ENCODE data around the gene CLSTN1.
A peak's percentile ranks its signal among the peaks of the same experiment; 100 is the strongest.
"Not testable (repeated sequence)": the region's sequence is repeated elsewhere in the genome, so short reads cannot be mapped to it uniquely, and the experiment has no call there.

CLSTN1 gene

GRCh38 chr1:9825093-9826074 is 1.6 kb upstream of the CLSTN1 start:
- peak; percentile 90 for DNase-seq (ENCODE audit: low read depth)

GRCh38 chr1:9824702-9825089 is 931 bp upstream of the CLSTN1 start:
- DNase-seq (ENCODE audit: low read depth): no peak

GRCh38 chr1:9823693-9823942 is 147 bp downstream of the CLSTN1 start:
- DNase-seq (ENCODE audit: low read depth): no peak

- peak; percentile 30 for DNase-seq (ENCODE audit: low read depth)
Observed at GRCh38 chr1:9822897-9823692, 670 bp downstream of the CLSTN1 start.

- peak; percentile 25 for DNase-seq (ENCODE audit: low read depth)
Observed at GRCh38 chr1:9822490-9822889, 1.3 kb downstream of the CLSTN1 start.

GRCh38 chr1:9821710-9822109 is 2.1 kb downstream of the CLSTN1 start:
- DNase-seq (ENCODE audit: low read depth): no peak

- no peak for DNase-seq (ENCODE audit: low read depth)
Observed at GRCh38 chr1:9820521-9820920, 3.2 kb downstream of the CLSTN1 start.

GRCh38 chr1:9817734-9818133 is 6.0 kb downstream of the CLSTN1 start:
- no peak for DNase-seq (ENCODE audit: low read depth)

GRCh38 chr1:9816199-9816598 is 7.6 kb downstream of the CLSTN1 start:
- DNase-seq (ENCODE audit: low read depth): peak; percentile 29

GRCh38 chr1:9815150-9815549 is 8.6 kb downstream of the CLSTN1 start:
- no peak for DNase-seq (ENCODE audit: low read depth)

- no peak for DNase-seq (ENCODE audit: low read depth)
Observed at GRCh38 chr1:9814619-9815018, 9.1 kb downstream of the CLSTN1 start.

GRCh38 chr1:9811239-9811966 is 12.4 kb downstream of the CLSTN1 start:
- no peak for DNase-seq (ENCODE audit: low read depth)

GRCh38 chr1:9809100-9809510 is 14.7 kb downstream of the CLSTN1 start:
- no peak for DNase-seq (ENCODE audit: low read depth)

GRCh38 chr1:9808459-9808858 is 15.3 kb downstream of the CLSTN1 start:
- DNase-seq (ENCODE audit: low read depth): no peak

GRCh38 chr1:9807541-9807940 is 16.2 kb downstream of the CLSTN1 start:
- no peak for DNase-seq (ENCODE audit: low read depth)

- DNase-seq (ENCODE audit: low read depth): not testable (repeated sequence)
Observed at GRCh38 chr1:9805972-9806371, 17.8 kb downstream of the CLSTN1 start.

- DNase-seq (ENCODE audit: low read depth): no peak
Observed at GRCh38 chr1:9805006-9805508, 18.7 kb downstream of the CLSTN1 start.

GRCh38 chr1:9803003-9803918 is 20.5 kb downstream of the CLSTN1 start:
- DNase-seq (ENCODE audit: low read depth): not testable (repeated sequence)

- no peak for DNase-seq (ENCODE audit: low read depth)
Observed at GRCh38 chr1:9801909-9802308, 21.9 kb downstream of the CLSTN1 start.

GRCh38 chr1:9798236-9799130 is 25.3 kb downstream of the CLSTN1 start:
- DNase-seq (ENCODE audit: low read depth): peak; percentile 62
